Neutrophil (primary cell): ENCODE results near the gene PBX3.

Source experiments
- H3K27ac ChIP-seq: fragments of 200-600 bp; sonication (generic); 2 replicates; pipeline ENCODE4 v1.5.1; 2016; ENCODE audit warnings: mild to moderate bottlenecking, moderate library complexity
- H3K27me3 ChIP-seq: fragments of 200-600 bp; sonication (generic); 2 replicates; pipeline ENCODE4 v1.6.0; 2016; ENCODE audit warnings: mild to moderate bottlenecking
- H3K36me3 ChIP-seq: fragments of 200-600 bp; sonication (generic); 2 replicates; pipeline ENCODE4 v1.5.1; 2017
- H3K4me1 ChIP-seq, 2 experiments: fragments of 200-600 bp in 1 of 2; sonication (generic) in 1 of 2; 1 replicate in 1 of 2; 2 replicates in 1 of 2; pipeline versions ENCODE4 v1.5.1 to v1.6.1; 2013 to 2016; ENCODE audit warnings: low read depth in 1 of 2, low read length in 1 of 2, mild to moderate bottlenecking in 1 of 2, moderate library complexity in 1 of 2; ENCODE audit not compliant: control insufficient read depth in 1 of 2, insufficient read depth in 1 of 2
- H3K4me3 ChIP-seq, 2 experiments: fragments of 200-600 bp in 1 of 2; sonication (generic) in 1 of 2; 1 replicate in 1 of 2; 2 replicates in 1 of 2; pipeline ENCODE4 v1.5.1; 2013 to 2016; ENCODE audit warnings: low read depth in 1 of 2, low read length in 1 of 2, mild to moderate bottlenecking in 1 of 2, moderate library complexity in 1 of 2
- H3K9me3 ChIP-seq: fragments of 200-600 bp; sonication (generic); 2 replicates; pipeline ENCODE4 v1.5.1; 2016
- TF ChIP-seq, protein P1 (sequence below): fragments of 200-600 bp; sonication (generic); IDR thresholded peaks from 2 replicates; pipeline ENCODE4 v1.5.1; 2016; ENCODE audit warnings: antibody characterized with exemption

The PBX3 gene

DNA sequence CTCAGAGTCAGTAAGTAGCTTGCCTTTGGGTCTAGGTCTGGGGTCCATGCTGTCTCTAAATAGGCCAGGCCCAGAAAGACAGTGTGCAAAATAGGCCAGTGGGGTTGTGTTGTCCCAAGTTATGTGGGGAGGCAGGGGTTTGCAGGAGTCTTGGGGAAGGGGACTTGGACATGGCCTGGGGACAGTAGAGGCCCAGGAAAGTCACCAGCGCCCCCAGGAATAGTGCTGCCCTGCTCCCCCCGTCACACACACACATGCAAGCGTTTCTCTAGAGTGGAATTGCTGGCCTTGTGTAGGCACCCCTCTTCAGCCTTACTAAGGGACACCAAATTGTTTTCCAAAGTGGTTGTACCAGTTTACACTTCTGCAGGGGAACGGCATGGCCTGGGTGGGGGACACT lies 227.5 kb downstream of the PBX3 start:
- Histone ChIP-seq H3K27me3 (no peaks in the 10 kb centered on the region), H3K36me3 (no peaks in the 10 kb centered on the region), H3K4me1 (no peaks in the 10 kb centered on the region), H3K27ac (no peak overlapping the region), H3K9me3 (peaks cover 3% of the 10 kb centered on the region), H3K4me3 (no peak overlapping the region)
- TF ChIP-seq, protein P1, sequence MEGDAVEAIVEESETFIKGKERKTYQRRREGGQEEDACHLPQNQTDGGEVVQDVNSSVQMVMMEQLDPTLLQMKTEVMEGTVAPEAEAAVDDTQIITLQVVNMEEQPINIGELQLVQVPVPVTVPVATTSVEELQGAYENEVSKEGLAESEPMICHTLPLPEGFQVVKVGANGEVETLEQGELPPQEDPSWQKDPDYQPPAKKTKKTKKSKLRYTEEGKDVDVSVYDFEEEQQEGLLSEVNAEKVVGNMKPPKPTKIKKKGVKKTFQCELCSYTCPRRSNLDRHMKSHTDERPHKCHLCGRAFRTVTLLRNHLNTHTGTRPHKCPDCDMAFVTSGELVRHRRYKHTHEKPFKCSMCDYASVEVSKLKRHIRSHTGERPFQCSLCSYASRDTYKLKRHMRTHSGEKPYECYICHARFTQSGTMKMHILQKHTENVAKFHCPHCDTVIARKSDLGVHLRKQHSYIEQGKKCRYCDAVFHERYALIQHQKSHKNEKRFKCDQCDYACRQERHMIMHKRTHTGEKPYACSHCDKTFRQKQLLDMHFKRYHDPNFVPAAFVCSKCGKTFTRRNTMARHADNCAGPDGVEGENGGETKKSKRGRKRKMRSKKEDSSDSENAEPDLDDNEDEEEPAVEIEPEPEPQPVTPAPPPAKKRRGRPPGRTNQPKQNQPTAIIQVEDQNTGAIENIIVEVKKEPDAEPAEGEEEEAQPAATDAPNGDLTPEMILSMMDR = no peak

DNA sequence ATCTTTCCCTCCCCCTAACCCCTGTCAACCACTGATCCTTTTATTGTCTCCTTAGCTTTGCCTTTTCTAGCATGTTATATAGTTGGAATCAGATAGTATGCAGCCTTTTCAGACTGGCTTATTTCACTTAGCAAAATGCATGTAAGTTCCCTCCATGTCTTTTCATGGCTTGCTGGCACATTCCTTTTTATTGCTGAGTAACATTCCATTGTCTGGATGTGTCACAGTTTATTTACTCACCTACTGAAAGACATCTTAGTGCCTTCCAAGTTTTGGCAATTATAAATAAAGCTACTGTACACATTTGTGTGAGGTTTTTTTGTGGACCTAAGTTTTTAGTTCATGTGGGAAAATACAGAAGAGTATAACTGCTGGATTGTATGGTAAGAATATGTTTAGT lies 230.1 kb downstream of the PBX3 start:
- no peaks in the 10 kb centered on the region for H3K4me1 ChIP-seq
- peaks cover 6% of the 10 kb centered on the region for H3K9me3 ChIP-seq
- no peak overlapping the region for H3K27ac ChIP-seq
- TF ChIP-seq, protein P1 = no peak
- H3K36me3 ChIP-seq = no peaks in the 10 kb centered on the region
- H3K4me3 ChIP-seq = no peak overlapping the region
- H3K27me3 ChIP-seq = peaks cover under 1% of the 10 kb centered on the region

DNA sequence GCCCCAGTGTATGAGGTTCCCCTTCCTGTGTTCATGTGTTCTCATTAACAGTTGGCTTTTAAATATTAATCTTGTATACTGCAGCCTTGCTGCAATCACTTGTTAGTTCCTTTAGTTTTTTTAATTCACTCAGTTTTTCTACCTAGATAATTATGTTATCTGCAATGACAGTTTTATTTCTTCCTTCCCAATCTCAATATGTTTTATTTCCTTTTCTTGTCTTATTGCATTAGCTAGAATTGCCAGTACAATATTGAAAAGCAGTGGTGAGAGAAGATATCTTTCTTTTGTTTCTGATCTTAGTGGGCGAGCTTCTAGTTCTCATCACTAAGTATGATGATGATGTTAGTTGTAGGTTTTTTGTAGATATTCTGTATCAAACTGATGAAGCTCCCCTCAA lies 232.2 kb downstream of the PBX3 start:
- H3K36me3 ChIP-seq = no peaks in the 10 kb centered on the region
- TF ChIP-seq, protein P1 = no peak
- no peaks in the 10 kb centered on the region for H3K4me1 ChIP-seq
- H3K4me3 ChIP-seq = no peak overlapping the region
- peaks cover 6% of the 10 kb centered on the region for H3K27me3 ChIP-seq
- H3K9me3 ChIP-seq = peaks cover 6% of the 10 kb centered on the region
- H3K27ac ChIP-seq = no peak overlapping the region

DNA sequence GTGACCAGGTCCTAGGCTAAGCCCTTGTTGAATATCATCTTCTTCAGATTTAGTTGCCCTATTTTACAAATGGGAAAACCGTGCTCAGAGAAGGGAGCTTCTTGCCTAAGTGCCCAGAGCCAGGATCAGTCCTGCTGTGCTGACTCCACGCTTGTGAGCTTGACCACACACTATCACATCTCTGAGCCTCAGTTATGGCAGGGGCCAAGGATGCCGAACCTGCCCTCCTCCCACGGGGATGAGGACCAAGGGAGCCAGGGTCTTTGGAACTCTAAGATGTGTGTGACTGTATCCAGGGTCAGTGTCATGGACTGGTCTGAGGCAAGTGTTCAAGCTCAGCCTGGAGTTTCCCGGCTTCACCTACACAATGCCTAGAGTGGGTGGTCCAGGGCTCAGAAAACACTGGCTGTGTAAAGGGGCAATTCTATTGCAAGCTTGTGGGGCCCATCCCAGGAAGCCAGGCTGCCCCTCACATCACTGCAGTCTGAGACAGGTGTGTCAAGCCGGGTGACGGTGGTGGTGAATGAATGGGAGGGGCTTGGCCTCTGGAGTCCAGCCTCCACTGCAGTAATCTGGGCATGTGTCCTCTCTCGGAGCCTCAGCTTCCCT lies 235.7 kb downstream of the PBX3 start:
- H3K4me1 ChIP-seq = no peaks in the 10 kb centered on the region
- peaks cover 6% of the 10 kb centered on the region for H3K9me3 ChIP-seq
- H3K36me3 ChIP-seq = no peaks in the 10 kb centered on the region
- no peak overlapping the region for H3K4me3 ChIP-seq
- TF ChIP-seq, protein P1 = no peak
- no peak overlapping the region for H3K27ac ChIP-seq
- H3K27me3 ChIP-seq = peaks cover 6% of the 10 kb centered on the region

DNA sequence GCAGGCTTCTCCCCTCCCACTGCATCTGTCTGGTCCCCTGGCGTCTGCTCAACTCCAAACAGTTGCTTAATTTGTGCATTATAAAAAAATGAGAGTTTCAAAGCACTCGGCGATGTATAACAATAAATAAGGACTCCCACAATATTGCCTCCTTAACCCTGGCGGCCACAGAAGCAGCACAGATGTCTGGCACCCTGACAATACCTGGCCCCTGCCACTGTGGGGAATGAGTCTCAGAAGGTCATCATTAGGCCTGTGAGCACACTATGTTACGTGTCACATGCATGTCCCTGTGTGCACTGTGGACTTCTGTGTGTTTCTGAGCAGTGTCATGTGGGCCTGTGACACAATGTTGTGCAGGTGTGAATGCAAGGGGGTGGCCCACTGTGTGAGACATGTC lies 236.5 kb downstream of the PBX3 start:
- Histone ChIP-seq H3K27ac (no peak overlapping the region), H3K27me3 (peaks cover 6% of the 10 kb centered on the region), H3K4me3 (no peak overlapping the region), H3K4me1 (no peaks in the 10 kb centered on the region), H3K9me3 (peaks cover 6% of the 10 kb centered on the region), H3K36me3 (no peaks in the 10 kb centered on the region)
- TF ChIP-seq, protein P1 = no peak
